CD4-positive, alpha-beta T cell (primary cell): ENCODE measurements around the gene TMEM117. TPM values are rescaled to one million over a fixed set of nuclear protein-coding genes. Genes with fewer than 3 reads are reported as not detected.

ENCODE experiments used
- ATAC-seq: fragments of 200-7000 bp; cut with Tn5 transposase; one replicate; pipeline ENCODE4 v1.10.0; 2022; ENCODE audit warnings: mild to moderate bottlenecking; ENCODE audit not compliant: poor library complexity
- CTCF ChIA-PET: fragments of 350-600 bp; sonication (Branson Sonifier 250); formaldehyde crosslinking; loops from one replicate; lab custom pipeline; 2021; ENCODE audit warnings: antibody characterized with exemption, inconsistent platforms; lab: Charles Lee
- POLR2A ChIA-PET: fragments of 350-600 bp; sonication (Branson Sonifier 250); formaldehyde crosslinking; loops from one replicate; lab custom pipeline; 2021; ENCODE audit warnings: antibody characterized with exemption, inconsistent platforms; lab: Charles Lee
- DNase-seq, 14 experiments: peaks; one replicate each; pipeline ENCODE4 v3.0.0-alpha.2; 2013 to 2020; ENCODE audit warnings: mixed read lengths in 2 of 14
- H3K27ac ChIP-seq, 2 donors: one replicate each; pipeline versions ENCODE4 v1.5.1 to v1.7.0; 2013; ENCODE audit warnings: low read length in 2 of 2, low read depth in 1 of 2, mild to moderate bottlenecking in 1 of 2
- H3K27me3 ChIP-seq, 2 experiments: 1 replicate in 1 of 2; 2 replicates in 1 of 2; pipeline versions ENCODE4 v1.6.1 to v1.7.0; 2013; ENCODE audit warnings: low read length in 2 of 2, control low read depth in 1 of 2, mild to moderate bottlenecking in 1 of 2, moderate library complexity in 1 of 2; ENCODE audit not compliant: insufficient read depth in 2 of 2, control insufficient read depth in 1 of 2
- H3K36me3 ChIP-seq: one replicate; pipeline ENCODE4 v1.6.1; 2013; ENCODE audit warnings: low read length, control low read depth; ENCODE audit not compliant: insufficient read depth
- H3K4me1 ChIP-seq: one replicate; pipeline ENCODE4 v1.6.1; 2013; ENCODE audit warnings: low read length, control low read depth; ENCODE audit not compliant: insufficient read depth
- H3K4me3 ChIP-seq: one replicate; pipeline ENCODE4 v1.5.1; 2013; ENCODE audit warnings: mild to moderate bottlenecking, low read length, moderate library complexity
- H3K9me3 ChIP-seq, 2 experiments: 1 replicate in 1 of 2; 2 replicates in 1 of 2; pipeline versions ENCODE4 v1.6.1 to v1.7.0; 2013; ENCODE audit warnings: low read length in 2 of 2, mild to moderate bottlenecking in 2 of 2, control low read depth in 1 of 2, moderate library complexity in 1 of 2; ENCODE audit not compliant: control insufficient read depth in 1 of 2, insufficient read depth in 1 of 2
- H3K27ac Mint-ChIP-seq: one replicate; pipeline ENCODE4 v1.8.0; 2020; ENCODE audit warnings: mixed read lengths
- H3K27me3 Mint-ChIP-seq: one replicate; pipeline ENCODE4 v1.8.0; 2021; ENCODE audit warnings: mixed read lengths
- H3K36me3 Mint-ChIP-seq: one replicate; pipeline ENCODE4 v1.8.0; 2021; ENCODE audit warnings: low read depth, mixed read lengths
- H3K4me1 Mint-ChIP-seq: one replicate; pipeline ENCODE4 v1.8.0; 2021; ENCODE audit warnings: low read depth, mixed read lengths
- H3K4me3 Mint-ChIP-seq: one replicate; pipeline ENCODE4 v1.8.0; 2020; ENCODE audit warnings: mild to moderate bottlenecking, mixed read lengths
- H3K9me3 Mint-ChIP-seq: one replicate; pipeline ENCODE4 v1.8.0; 2020; ENCODE audit warnings: mixed read lengths
- intact Hi-C, 2 experiments: fragments of 100-400 bp; cut with DNase I in 1 of 2; cut with micrococcal nuclease in 1 of 2; formaldehyde crosslinking; loops; one replicate each; pipeline versions ENCODE4 v1.15.1 to v1.9.0; 2023 to 2025; cut with DNase I, micrococcal nuclease
- total RNA-seq, 174 experiments: library from RNA in 2 of 174; stranded (reverse) in 2 of 174; gene quantifications; one replicate each; pipeline ENCODE4 v1.2.3 and lab custom pipeline; 2021 to 2026
- TF ChIP-seq, protein P1 (sequence below): fragments of 200-600 bp; IDR thresholded peaks from one replicate; pipeline ENCODE4 v1.8.0; 2022; ENCODE audit warnings: antibody characterized with exemption, mild to moderate bottlenecking

TMEM117 gene
- total RNA-seq, 2 experiments from 2014 or later = 3.4 to 4.4 TPM

DNA sequence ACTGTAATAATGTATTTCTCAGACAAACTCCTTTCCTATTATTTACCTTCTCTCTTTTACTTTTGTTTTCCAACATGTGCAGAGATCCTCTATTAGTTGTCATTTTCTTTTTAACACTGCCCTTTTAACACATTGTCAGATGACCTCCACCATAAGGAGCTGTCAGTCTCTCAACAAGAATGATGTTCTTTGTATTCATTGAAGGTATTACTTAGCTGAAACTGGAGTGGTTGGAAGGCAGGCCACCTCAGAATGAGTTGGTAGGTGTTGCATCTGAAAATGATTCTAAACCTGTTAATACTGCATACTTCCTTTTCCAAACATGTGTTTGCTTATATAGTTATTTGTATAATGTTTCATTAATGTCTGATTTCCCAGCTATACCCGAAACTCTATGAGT, 16.9 kb downstream of the TMEM117 start:
- peaks cover 2% of the 10 kb centered on the region for H3K9me3 Mint-ChIP-seq
- peaks cover 11% of the 10 kb centered on the region for H3K36me3 Mint-ChIP-seq
- TF ChIP-seq, protein P1, sequence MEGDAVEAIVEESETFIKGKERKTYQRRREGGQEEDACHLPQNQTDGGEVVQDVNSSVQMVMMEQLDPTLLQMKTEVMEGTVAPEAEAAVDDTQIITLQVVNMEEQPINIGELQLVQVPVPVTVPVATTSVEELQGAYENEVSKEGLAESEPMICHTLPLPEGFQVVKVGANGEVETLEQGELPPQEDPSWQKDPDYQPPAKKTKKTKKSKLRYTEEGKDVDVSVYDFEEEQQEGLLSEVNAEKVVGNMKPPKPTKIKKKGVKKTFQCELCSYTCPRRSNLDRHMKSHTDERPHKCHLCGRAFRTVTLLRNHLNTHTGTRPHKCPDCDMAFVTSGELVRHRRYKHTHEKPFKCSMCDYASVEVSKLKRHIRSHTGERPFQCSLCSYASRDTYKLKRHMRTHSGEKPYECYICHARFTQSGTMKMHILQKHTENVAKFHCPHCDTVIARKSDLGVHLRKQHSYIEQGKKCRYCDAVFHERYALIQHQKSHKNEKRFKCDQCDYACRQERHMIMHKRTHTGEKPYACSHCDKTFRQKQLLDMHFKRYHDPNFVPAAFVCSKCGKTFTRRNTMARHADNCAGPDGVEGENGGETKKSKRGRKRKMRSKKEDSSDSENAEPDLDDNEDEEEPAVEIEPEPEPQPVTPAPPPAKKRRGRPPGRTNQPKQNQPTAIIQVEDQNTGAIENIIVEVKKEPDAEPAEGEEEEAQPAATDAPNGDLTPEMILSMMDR = no peak
- Histone ChIP-seq H3K27me3 (no peaks in the 10 kb centered on the region), H3K9me3 (no peaks in the 10 kb centered on the region), H3K36me3 (no peaks in the 10 kb centered on the region), H3K4me3 (no peak overlapping the region), H3K27ac (no peak overlapping the region), H3K4me1 (no peaks in the 10 kb centered on the region)
- CTCF ChIA-PET = interaction anchor here (1.5 kb wide), 1 partner anchor 30 kb away, joined by 4 read pairs; no protein-coding TSS in a partner anchor
- no peak overlapping the region for H3K27ac Mint-ChIP-seq
- no peak for DNase-seq
- ATAC-seq = no peak
- H3K27me3 Mint-ChIP-seq = no peaks in the 10 kb centered on the region
- POLR2A ChIA-PET = no interaction called here
- intact Hi-C loops = no loop called here
- H3K4me1 Mint-ChIP-seq = no peaks in the 10 kb centered on the region
- no peak overlapping the region for H3K4me3 Mint-ChIP-seq

DNA sequence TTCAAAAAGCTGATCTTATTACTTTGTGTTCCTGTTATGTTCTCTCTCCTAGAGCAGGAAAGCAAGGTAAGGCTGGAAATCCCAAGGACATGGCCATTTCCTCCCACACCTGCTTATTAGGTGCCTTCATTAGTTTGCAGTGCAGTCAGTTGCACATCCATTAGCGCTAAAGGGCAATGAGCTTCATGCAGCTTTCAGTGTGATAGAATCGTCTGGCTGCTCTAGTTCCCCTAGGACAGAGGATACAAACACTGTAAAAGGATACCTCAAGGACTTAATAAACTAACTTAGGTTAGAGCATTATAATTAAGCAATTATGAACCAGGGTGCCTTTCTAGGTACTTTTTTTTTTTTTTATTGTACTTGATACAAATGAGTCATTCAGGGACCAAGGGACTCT, 21.1 kb downstream of the TMEM117 start:
- intact Hi-C loops = no loop called here
- Histone ChIP-seq H3K27me3 (no peaks in the 10 kb centered on the region), H3K4me3 (no peak overlapping the region), H3K27ac (no peak overlapping the region), H3K9me3 (no peaks in the 10 kb centered on the region), H3K4me1 (no peaks in the 10 kb centered on the region), H3K36me3 (no peaks in the 10 kb centered on the region)
- Mint-ChIP-seq H3K4me1 (no peaks in the 10 kb centered on the region), H3K36me3 (no peaks in the 10 kb centered on the region), H3K9me3 (no peaks in the 10 kb centered on the region), H3K4me3 (no peak overlapping the region), H3K27me3 (no peaks in the 10 kb centered on the region), H3K27ac (no peak overlapping the region)
- ChIA-PET POLR2A (interaction anchor here (0.7 kb wide), 1 partner anchor 24 kb away, joined by 3 read pairs; no protein-coding TSS in a partner anchor), CTCF (no interaction called here)
- ATAC-seq = no peak
- TF ChIP-seq, protein P1 = no peak
- DNase-seq = no peak

DNA sequence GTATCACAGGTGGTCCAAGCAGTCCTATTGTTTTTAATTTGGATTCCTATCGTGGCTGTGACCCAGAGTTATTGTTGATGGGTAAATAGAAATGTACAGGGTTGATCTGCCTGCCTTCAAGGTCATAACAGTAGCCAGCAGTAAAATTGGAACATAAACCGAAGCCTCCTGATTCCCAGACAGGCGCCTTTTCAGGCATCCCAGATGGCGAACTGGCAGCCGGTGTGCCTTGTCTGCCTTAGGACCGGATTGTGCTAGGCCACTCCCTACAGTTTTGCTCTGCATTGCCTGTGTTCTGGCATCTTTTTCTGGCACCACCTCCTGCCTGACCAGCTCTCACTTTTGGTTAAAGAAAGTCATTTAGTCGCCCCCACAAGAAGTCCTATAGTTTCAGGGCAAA, 22.2 kb downstream of the TMEM117 start:
- TF ChIP-seq, protein P1 = no peak
- ChIA-PET POLR2A (no interaction called here), CTCF (no interaction called here)
- intact Hi-C loops = no loop called here
- no peak for DNase-seq
- no peak overlapping the region for H3K27ac ChIP-seq
- H3K4me3 ChIP-seq = no peak overlapping the region
- no peaks in the 10 kb centered on the region for H3K36me3 ChIP-seq
- no peak for ATAC-seq
- H3K9me3 Mint-ChIP-seq = no peaks in the 10 kb centered on the region
- H3K36me3 Mint-ChIP-seq = no peaks in the 10 kb centered on the region
- H3K27ac Mint-ChIP-seq = no peak overlapping the region
- no peaks in the 10 kb centered on the region for H3K4me1 Mint-ChIP-seq
- H3K27me3 ChIP-seq = no peaks in the 10 kb centered on the region
- no peaks in the 10 kb centered on the region for H3K9me3 ChIP-seq
- no peaks in the 10 kb centered on the region for H3K4me1 ChIP-seq
- no peaks in the 10 kb centered on the region for H3K27me3 Mint-ChIP-seq
- H3K4me3 Mint-ChIP-seq = no peak overlapping the region
